Endodermal cell (in vitro differentiated cells): ENCODE measurements around the gene ENTPD1. TPM values are rescaled to one million over a fixed set of nuclear protein-coding genes. Genes with fewer than 3 reads are reported as not detected.

Experiments
- DNase-seq: peaks from one replicate; pipeline ENCODE4 v3.0.0-alpha.2; 2017
- H3K27ac ChIP-seq: 2 replicates; pipeline ENCODE4 v1.5.1; 2013; ENCODE audit warnings: mild to moderate bottlenecking, low read depth, low read length, moderate library complexity
- H3K27me3 ChIP-seq: 2 replicates; pipeline ENCODE4 v1.6.1; 2013; ENCODE audit warnings: mild to moderate bottlenecking, low read length, moderate library complexity; ENCODE audit not compliant: insufficient read depth, control insufficient read depth, poor library complexity, severe bottlenecking
- H3K36me3 ChIP-seq: 2 replicates; pipeline ENCODE4 v1.7.0; 2013; ENCODE audit warnings: mild to moderate bottlenecking, low read length, moderate library complexity; ENCODE audit not compliant: control insufficient read depth, insufficient read depth
- H3K4me1 ChIP-seq: one replicate; pipeline ENCODE4 v1.7.0; 2013; ENCODE audit warnings: low read length; ENCODE audit not compliant: control insufficient read depth, insufficient read depth
- H3K4me3 ChIP-seq: 2 replicates; pipeline ENCODE4 v1.5.1; 2013; ENCODE audit warnings: mild to moderate bottlenecking, low read length, moderate library complexity
- H3K9ac ChIP-seq: 2 replicates; pipeline ENCODE4 v1.6.1; 2013; ENCODE audit warnings: mild to moderate bottlenecking, low read length, moderate library complexity; ENCODE audit not compliant: poor library complexity, severe bottlenecking; ENCODE audit errors: extremely low read depth
- H3K9me3 ChIP-seq: 2 replicates; pipeline ENCODE4 v1.6.1; 2013; ENCODE audit warnings: mild to moderate bottlenecking, low read length, moderate library complexity; ENCODE audit not compliant: control insufficient read depth
- H3K27ac Mint-ChIP-seq: 2 replicates; pipeline ENCODE4 v1.8.0; 2020; ENCODE audit warnings: mixed read lengths
- H3K27me3 Mint-ChIP-seq: 2 replicates; pipeline ENCODE4 v1.8.0; 2021; ENCODE audit warnings: mild to moderate bottlenecking, mixed read lengths; ENCODE audit not compliant: insufficient read depth
- H3K36me3 Mint-ChIP-seq: 2 replicates; pipeline ENCODE4 v1.8.0; 2020; ENCODE audit warnings: low read depth, mixed read lengths
- H3K4me1 Mint-ChIP-seq: 2 replicates; pipeline ENCODE4 v1.8.0; 2020; ENCODE audit warnings: mixed read lengths
- H3K4me3 Mint-ChIP-seq: 2 replicates; pipeline ENCODE4 v1.8.0; 2020; ENCODE audit warnings: mild to moderate bottlenecking, moderate library complexity, mixed read lengths
- H3K9me3 Mint-ChIP-seq: 2 replicates; pipeline ENCODE4 v1.8.0; 2020; ENCODE audit warnings: mild to moderate bottlenecking, mixed read lengths
- WGBS, 2 experiments: methylation state at CpG; one replicate each; pipeline versions ENCODE4 v1.1.5 to v1.1.7; 2013; ENCODE audit warnings: missing lambda C conversion rate in 2 of 2, mixed read lengths in 1 of 2; ENCODE audit not compliant: insufficient coverage in 1 of 2, insufficient read length in 1 of 2; 5-methylcytosine and 5-hydroxymethylcytosine counted together
- total RNA-seq, 2 donors: library from RNA; stranded (reverse); fragmentation: NEBNext Ultra II Directional in 1 of 2; extraction: Animal tissue kit (Norgen Biotek cat#: 25700) in 1 of 2; gene quantifications; 2 replicates in 1 of 2; 3 replicates in 1 of 2; pipeline ENCODE4 v1.2.1, GENCODE V29; 2021
- TF ChIP-seq, protein P1 (sequence below): fragments of 200-600 bp; sonication (generic); conservative IDR thresholded peaks from 2 replicates; pipeline ENCODE4 v1.5.0; 2021; ENCODE audit warnings: antibody characterized with exemption, mild to moderate bottlenecking

The ENTPD1 gene
- total RNA-seq, 2 donors from 2014 or later: 3.9 TPM

DNA sequence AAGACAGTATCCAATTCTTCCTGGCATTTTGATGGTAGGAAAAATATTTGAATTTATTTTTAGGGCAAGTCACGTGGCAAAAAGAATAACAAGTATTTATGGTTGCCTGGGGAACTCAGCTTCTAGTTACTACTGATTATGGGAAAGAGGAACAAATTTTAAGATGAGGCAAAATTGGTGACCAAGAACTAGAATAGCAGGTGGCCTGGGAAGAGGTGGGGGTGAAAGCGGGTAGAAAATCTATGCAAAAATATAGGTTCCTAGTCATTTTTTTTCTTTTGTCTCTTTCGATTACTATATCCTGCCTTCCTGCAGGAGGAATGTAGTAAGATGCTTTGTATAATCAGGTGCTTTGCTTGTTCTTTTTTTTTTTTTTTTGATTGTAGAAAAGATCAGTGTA lies 27.8 kb downstream of the ENTPD1 start:
- no peaks in the 10 kb centered on the region for H3K36me3 Mint-ChIP-seq
- no peaks in the 10 kb centered on the region for H3K4me1 Mint-ChIP-seq
- Histone ChIP-seq H3K4me1 (no peaks in the 10 kb centered on the region), H3K9ac (no peak overlapping the region), H3K36me3 (no peaks in the 10 kb centered on the region), H3K27me3 (peaks cover 15% of the 10 kb centered on the region), H3K4me3 (no peak overlapping the region), H3K27ac (no peak overlapping the region), H3K9me3 (no peaks in the 10 kb centered on the region)
- DNase-seq: no peak
- TF ChIP-seq, protein P1, sequence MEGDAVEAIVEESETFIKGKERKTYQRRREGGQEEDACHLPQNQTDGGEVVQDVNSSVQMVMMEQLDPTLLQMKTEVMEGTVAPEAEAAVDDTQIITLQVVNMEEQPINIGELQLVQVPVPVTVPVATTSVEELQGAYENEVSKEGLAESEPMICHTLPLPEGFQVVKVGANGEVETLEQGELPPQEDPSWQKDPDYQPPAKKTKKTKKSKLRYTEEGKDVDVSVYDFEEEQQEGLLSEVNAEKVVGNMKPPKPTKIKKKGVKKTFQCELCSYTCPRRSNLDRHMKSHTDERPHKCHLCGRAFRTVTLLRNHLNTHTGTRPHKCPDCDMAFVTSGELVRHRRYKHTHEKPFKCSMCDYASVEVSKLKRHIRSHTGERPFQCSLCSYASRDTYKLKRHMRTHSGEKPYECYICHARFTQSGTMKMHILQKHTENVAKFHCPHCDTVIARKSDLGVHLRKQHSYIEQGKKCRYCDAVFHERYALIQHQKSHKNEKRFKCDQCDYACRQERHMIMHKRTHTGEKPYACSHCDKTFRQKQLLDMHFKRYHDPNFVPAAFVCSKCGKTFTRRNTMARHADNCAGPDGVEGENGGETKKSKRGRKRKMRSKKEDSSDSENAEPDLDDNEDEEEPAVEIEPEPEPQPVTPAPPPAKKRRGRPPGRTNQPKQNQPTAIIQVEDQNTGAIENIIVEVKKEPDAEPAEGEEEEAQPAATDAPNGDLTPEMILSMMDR: no peak
- no peak overlapping the region for H3K4me3 Mint-ChIP-seq
- WGBS, 2 experiments: 90 to 100% methylated on average over 2 of the region's 3 CpGs
- H3K27me3 Mint-ChIP-seq: peaks cover 8% of the 10 kb centered on the region
- H3K27ac Mint-ChIP-seq: no peak overlapping the region
- no peaks in the 10 kb centered on the region for H3K9me3 Mint-ChIP-seq

DNA sequence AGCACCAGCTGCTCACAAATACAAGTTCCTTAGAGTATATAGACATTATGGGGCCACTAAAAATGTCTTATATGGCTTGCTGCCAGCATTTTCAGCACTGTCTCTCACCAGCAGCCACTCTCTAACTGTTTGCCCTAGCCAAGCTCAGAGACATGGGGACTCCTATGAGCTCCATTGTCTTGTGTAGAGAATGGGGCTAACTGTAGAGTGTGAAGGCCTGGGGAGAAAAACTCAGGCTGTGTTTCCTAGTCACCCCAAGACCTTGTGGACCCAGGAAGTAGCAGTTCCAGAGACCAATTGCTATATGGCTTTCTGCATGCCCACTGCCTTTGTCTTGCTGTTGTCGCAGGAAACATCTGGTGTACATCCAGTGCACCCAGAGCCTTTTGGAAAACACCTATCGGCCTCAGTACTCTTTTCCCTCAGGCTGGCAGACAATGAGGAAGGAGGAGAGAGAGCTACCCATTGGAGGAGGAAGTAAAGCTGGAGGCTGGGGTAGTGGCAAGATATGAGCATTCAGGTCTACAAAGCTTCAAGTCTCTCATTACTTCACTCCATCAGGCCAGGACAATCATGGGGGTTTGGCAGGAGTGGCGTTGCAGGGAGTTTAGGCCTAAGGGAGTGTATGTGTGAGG lies 28.4 kb downstream of the ENTPD1 start:
- 90 to 99% methylated on average over 2 to 3 of the region's 3 CpGs for WGBS, 2 experiments
- no peak overlapping the region for H3K4me3 Mint-ChIP-seq
- Histone ChIP-seq H3K9ac (no peak overlapping the region), H3K36me3 (no peaks in the 10 kb centered on the region), H3K9me3 (no peaks in the 10 kb centered on the region), H3K4me3 (no peak overlapping the region), H3K27ac (no peak overlapping the region), H3K4me1 (no peaks in the 10 kb centered on the region), H3K27me3 (peaks cover 15% of the 10 kb centered on the region)
- TF ChIP-seq, protein P1: no peak
- no peak overlapping the region for H3K27ac Mint-ChIP-seq
- no peak for DNase-seq
- no peaks in the 10 kb centered on the region for H3K36me3 Mint-ChIP-seq
- H3K27me3 Mint-ChIP-seq: peaks cover 8% of the 10 kb centered on the region
- H3K9me3 Mint-ChIP-seq: no peaks in the 10 kb centered on the region
- H3K4me1 Mint-ChIP-seq: no peaks in the 10 kb centered on the region

DNA sequence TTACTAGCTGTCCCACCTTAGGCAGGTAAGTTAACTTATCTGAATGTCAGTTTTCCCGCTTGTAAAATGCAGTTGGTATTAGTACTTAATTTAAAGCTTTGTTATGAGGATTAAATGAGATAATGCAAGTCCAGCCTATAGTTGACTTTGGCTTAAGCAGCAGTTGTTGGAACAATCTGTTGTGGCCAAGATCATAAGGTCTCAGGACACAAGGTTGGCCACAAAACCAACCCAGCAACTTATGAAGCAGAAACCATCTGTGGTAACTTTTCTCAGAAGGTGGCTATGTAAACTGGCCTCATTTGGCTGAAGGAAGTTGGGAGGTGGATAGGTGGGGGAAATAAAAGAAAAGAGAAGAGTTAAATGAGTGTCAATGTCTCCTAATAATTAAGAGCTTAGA lies 29.4 kb downstream of the ENTPD1 start:
- Histone ChIP-seq H3K4me3 (no peak overlapping the region), H3K36me3 (no peaks in the 10 kb centered on the region), H3K4me1 (no peaks in the 10 kb centered on the region), H3K27me3 (peaks cover 15% of the 10 kb centered on the region), H3K9me3 (no peaks in the 10 kb centered on the region), H3K27ac (no peak overlapping the region), H3K9ac (no peak overlapping the region)
- DNase-seq: no peak
- Mint-ChIP-seq H3K27ac (no peak overlapping the region), H3K4me1 (no peaks in the 10 kb centered on the region), H3K27me3 (peaks cover 8% of the 10 kb centered on the region), H3K9me3 (no peaks in the 10 kb centered on the region), H3K36me3 (no peaks in the 10 kb centered on the region), H3K4me3 (no peak overlapping the region)
- WGBS, 2 experiments: 96 to 100% methylated on average over 1 of the region's 1 CpG
- TF ChIP-seq, protein P1: no peak
